Measurements from ENCODE around the gene C20orf204. TPM values are rescaled to one million over a fixed set of nuclear protein-coding genes. Genes with fewer than 3 reads are reported as not detected.
A peak's percentile ranks its signal among the peaks of the same experiment; 100 is the strongest.

C20orf204 gene
- total RNA-seq, 1 experiment from 2014 or later, result not detected

DNA sequence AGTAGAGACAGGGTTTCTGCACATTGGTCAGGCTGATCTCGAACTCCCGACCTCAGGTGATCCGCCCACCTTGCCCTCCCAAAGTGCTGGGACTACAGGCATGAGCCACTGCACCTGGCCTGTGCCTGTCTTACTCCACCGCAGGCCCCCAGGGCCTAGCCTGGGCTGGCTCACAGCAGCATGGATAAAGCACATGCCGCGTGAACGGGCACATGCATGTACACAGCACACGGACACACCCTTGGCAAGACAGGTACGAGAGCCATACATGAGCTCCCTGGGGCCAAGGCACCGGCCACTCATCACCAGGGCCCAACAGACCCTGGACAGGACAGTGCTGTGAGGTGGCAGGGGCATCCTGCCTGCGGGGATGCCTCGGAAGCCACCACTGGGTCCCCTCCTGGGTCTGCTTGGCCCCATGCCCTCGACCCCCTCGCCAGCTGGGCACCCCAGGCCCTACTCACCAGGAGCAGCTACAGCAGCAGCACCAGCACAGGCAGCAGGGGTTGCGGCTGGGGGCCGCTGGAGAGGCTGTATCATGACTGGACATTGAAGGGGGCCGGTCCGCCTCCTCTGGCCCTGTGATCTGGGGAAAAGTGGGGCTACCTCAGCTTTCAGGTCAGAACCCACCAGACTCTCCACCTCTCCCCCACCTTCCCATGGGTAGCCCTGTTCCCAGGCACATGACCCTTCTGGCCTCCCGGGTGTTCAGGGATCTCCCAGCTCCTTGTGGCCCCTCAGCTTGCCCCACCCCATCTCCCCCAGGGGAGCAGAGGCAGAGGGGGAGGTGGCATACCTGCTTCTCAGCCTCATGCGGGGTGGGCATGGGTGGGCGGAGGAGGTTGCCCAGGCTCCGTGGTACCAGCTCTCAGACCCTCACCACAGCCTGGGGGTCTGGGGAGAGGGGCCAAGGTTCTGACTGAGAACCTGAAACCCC is 40.3 kb downstream of the C20orf204 start:
- in situ Hi-C loops (cut with HindIII; ENCODE audit: low pct_unique_long_range_greater_than_20kb, low sequenced_read_pairs), result no loop called here
- no peak for DNase-seq (ENCODE audit: low read depth)

DNA sequence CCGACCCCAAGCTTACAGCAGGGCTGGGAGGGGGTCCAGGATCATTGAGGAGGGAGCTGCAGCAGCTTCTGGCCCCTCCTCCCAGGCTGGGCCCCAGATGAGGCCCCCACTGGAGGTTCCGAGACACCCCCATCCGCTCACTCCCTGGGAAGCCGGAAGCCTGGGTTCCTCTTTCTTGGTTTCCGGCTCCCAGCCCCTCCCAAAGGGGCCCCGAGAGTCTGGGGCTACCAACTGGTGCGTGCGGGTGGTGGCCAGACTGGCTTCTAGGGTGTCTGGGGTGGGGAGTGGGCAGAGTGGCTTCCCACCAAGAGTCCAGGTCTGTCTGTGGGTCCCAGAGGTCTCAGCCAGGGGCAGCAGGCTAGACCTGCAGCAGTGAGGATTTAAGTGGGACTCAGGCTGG is 41.1 kb downstream of the C20orf204 start:
- in situ Hi-C loops (cut with HindIII; ENCODE audit: low pct_unique_long_range_greater_than_20kb, low sequenced_read_pairs), result no loop called here
- no peak for DNase-seq (ENCODE audit: low read depth)

- in situ Hi-C loops (cut with HindIII; ENCODE audit: low pct_unique_long_range_greater_than_20kb, low sequenced_read_pairs), result no loop called here
- no peak for DNase-seq (ENCODE audit: low read depth)
Measured at GRCh38 chr20:64077541-64077875, 41.5 kb downstream of the C20orf204 start.

DNA sequence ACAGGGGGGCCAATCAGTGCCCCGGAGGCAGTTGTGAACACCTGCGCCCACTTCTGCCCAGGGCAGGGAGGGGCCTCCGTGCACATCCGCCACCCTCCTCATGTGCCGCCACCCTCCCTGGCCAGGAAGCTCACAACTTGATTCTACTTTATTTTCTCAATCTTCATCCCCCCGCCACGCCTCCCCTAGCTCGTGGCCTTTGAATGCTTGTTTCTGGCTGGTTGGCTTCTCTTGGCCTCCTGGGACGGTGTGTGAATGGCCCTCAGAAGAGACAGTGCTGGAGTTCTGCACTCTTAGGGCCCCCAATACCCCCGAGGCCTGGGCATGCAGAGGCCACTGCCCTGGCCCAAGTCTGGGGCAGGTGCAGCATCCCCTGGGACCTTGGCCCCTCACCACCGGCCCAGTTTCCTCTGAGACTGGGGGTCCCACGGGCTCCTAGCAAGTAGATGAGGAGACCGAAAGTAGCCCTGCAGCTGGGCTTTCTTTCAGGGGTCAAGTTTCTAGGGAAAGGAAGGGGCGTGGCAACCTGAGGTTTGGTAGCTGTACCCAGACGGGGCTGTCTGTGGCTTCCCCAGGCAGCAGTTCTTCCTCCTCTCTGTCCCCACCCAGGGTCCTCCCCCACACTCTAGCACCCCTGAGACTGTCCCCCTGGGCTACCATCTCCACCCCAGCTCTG is 42.0 kb downstream of the C20orf204 start:
- in situ Hi-C loops (cut with HindIII; ENCODE audit: low pct_unique_long_range_greater_than_20kb, low sequenced_read_pairs), result no loop called here
- no peak for DNase-seq (ENCODE audit: low read depth)

- in situ Hi-C loops (cut with HindIII; ENCODE audit: low pct_unique_long_range_greater_than_20kb, low sequenced_read_pairs), result no loop called here
- no peak for DNase-seq (ENCODE audit: low read depth)
Measured at GRCh38 chr20:64078934-64079272, 42.9 kb downstream of the C20orf204 start.

DNA sequence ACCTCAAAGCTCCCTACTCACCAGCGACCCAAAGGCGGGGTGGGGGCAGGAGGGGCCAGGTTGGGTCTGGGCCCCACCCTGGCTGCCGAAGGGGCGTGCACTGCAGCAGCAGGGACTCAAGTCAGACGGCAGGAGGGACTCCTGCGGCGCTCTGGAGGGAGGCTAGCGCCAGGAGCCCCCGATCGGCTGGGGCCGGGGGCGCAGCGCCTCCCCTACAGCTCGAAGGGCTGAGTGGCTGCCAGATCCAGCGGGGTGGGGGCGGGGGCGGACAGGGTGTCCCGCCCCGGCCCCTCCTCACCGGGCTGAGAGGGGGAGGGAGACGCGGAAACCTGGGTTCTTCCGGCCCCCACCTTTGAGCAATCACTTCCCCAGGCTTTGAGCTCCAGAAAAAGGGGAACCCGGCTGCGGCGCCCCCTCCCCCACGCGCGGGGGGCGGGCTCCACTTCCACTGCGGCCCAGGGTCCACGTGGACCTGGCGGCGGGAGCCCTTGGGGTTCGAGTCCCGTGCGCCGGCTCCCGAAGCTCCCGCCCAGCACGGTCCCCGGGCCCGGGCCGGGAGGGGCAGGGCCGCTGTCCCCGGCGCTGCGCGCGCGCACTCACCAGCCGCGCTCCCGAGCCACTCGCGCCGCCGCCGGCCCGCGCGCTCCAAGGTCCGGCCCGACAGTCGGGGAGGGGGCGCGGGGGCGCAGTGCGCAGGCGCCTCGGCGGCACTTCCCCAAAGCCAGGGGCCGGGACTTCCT is 43.5 kb downstream of the C20orf204 start, which contains the start of gene RGS19:
TSS of gene RGS19 (minus strand) at position 246 of the 740 bp plus-strand sequence. CDS start 2,632 bp downstream, outside the sequence.
- in situ Hi-C loops (cut with HindIII; ENCODE audit: low pct_unique_long_range_greater_than_20kb, low sequenced_read_pairs), result no loop called here
- DNase-seq (ENCODE audit: low read depth), result peak; percentile 72

GRCh38 chr20:64080013-64080812 is 44.2 kb downstream of the C20orf204 start, which contains the start of gene OPRL1:
Gene OPRL1 (plus strand): TSS chr20:64080082. CDS start chr20:64092721, 12,639 bp downstream.
- no peak for DNase-seq (ENCODE audit: low read depth)
- in situ Hi-C loops (cut with HindIII; ENCODE audit: low pct_unique_long_range_greater_than_20kb, low sequenced_read_pairs), result no loop called here

DNA sequence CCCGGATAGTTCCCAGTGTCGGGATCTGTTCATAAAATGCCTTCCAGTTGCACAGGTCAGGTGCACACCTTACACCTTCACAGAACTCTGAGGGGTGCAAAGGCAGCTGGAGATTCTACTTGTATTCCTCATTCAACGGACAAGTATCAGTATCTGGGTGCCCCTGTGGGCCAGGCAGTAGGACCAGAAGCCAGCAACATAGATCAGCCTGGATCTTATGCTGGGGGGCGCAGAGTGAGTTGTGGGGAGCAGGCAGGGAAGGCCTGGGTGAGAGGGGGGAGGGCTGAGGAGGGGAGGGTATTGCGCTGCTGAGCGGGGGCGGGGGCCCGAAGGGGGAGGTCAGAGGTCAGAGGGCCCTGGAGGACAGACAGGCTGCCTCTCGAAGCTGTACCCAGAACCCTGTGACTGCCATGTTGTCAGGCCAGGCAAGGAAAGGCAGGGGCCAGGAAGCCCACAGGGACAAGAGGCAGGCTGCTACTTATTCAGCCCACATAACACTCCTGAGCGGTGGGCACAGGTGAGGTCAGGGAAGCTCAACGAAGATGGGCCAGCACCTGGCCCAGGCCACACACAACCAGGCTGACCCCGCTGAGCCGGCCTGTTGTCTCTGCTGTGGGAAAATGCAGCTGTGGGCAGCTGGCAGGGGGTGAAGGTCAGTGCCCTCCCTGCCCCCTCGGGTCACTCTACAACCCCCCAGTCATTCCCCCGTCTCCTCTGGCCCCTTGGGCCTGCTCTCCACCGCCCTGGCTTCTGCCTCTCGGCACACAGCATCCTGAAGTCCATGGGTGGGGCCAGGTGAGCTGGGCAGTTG is 45.0 kb downstream of the C20orf204 start:
- no peak for DNase-seq (ENCODE audit: low read depth)
- in situ Hi-C loops (cut with HindIII; ENCODE audit: low pct_unique_long_range_greater_than_20kb, low sequenced_read_pairs), result no loop called here

- in situ Hi-C loops (cut with HindIII; ENCODE audit: low pct_unique_long_range_greater_than_20kb, low sequenced_read_pairs), result no loop called here
- no peak for DNase-seq (ENCODE audit: low read depth)
Measured at GRCh38 chr20:64081624-64081964, 45.6 kb downstream of the C20orf204 start.

DNA sequence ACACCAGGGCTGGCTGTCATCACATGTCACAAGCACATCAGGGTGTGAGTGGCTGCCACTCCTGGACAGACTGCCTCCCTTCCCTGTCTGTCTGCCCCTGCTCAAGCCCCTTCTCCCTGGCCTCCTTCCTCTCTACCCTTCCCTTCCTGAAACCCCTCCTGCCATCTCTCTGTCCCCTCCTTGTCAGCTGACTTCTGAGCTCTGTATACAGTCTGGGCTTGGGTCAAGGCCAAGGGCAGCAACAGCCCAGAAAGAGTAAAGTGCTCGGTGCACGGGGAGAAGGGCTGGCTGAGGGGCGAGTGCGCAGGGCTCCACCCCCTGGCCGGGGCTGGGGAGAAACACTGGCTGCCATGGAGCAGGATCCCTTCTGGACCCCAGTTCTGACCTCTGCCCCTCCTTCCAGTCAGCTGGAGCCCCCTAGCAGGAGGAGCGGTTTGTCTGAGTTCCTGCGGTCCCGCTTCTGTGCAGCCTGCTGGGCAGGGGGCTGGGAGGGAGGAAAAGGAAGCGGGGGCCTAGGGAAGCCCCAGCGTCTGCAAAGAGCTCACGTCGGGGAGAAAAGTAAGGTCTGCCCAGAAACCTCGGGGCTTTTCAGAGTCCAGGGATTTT is 46.2 kb downstream of the C20orf204 start:
- in situ Hi-C loops (cut with HindIII; ENCODE audit: low pct_unique_long_range_greater_than_20kb, low sequenced_read_pairs), result no loop called here

GRCh38 chr20:64082820-64083377 is 46.9 kb downstream of the C20orf204 start:
- DNase-seq (ENCODE audit: low read depth), result no peak
- in situ Hi-C loops (cut with HindIII; ENCODE audit: low pct_unique_long_range_greater_than_20kb, low sequenced_read_pairs), result no loop called here

More for the DNA sequence above, 46.2 kb downstream of the C20orf204 start:
- no peak for DNase-seq (ENCODE audit: low read depth)

GRCh38 chr20:64083378-64083803 is 47.4 kb downstream of the C20orf204 start:
- in situ Hi-C loops (cut with HindIII; ENCODE audit: low pct_unique_long_range_greater_than_20kb, low sequenced_read_pairs), result no loop called here

DNA sequence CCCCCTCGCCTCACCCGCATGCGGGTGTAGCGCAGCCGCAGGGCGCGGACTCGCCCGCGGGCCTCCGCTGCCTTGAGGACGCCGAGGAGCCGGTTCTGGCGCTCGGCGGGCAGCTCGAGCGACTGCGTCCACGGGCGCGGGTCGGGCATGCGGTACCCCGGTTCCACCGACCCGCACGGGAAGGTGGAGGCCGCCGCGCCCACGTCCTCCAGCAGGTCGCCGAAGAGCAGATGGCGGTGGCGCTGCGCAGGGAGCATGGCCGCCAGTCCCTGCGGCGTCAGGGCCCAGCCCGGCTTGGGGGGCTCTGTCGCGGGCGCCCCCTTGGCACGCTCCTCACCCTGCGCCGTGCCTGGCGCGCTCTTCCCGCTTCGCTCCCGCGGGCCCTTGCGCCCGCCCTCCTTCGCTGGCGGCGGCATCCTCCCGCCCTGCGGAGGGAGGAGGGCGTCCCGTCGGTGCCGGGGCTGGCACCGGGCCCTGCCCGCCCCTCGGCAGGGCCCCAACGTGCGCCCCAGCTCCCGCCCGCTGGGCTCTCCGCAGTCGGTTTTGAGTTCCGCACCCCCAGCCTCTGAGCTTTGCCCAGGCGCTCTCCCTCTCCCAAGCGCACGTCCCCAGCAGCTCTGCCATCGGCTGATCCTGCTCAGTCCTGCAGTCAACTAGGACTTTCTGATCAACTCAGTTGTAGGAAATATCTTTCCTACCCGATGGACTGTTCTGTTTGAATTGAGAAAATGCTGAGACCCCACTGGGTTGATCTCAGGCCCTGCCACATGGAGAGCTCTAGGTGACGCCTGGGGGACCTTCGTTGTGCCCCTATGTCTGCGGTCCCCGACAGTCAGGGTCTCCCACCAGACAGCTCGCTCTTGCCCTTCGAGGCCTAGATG is 48.1 kb downstream of the C20orf204 start, which contains the start of gene LKAAEAR1:
TSS of gene LKAAEAR1 (minus strand) at position 595 of the 881 bp plus-strand sequence. CDS start at position 416, 179 bp downstream.
- in situ Hi-C loops (cut with HindIII; ENCODE audit: low pct_unique_long_range_greater_than_20kb, low sequenced_read_pairs), result no loop called here
- no peak for DNase-seq (ENCODE audit: low read depth)

More at GRCh38 chr20:64083378-64083803, 47.4 kb downstream of the C20orf204 start:
- peak; percentile 76 for DNase-seq (ENCODE audit: low read depth)

DNA sequence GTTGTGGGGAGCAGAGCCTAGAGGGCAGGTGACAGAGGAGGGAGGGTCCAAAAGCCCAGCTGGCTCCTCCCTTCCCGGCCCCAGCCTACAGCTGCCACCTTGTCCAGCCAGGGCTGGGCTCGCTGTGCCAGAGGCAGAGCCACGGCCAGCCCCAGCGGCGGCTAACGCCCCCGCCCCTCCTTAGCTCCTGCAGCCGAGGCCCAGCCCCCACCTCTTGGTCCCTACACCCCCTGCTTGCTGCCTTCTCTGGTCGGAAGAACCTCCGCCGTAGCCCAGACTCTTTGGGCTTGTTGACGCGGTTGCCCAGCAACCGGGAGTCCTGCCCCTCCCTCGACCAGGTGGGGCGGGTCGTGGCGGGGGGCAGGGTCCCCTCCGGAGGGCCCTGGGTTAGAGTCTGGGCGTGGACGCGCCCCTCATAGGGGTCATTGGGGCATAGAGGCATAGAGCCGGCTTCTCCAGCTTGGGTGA is 48.7 kb downstream of the C20orf204 start:
- in situ Hi-C loops (cut with HindIII; ENCODE audit: low pct_unique_long_range_greater_than_20kb, low sequenced_read_pairs), result no loop called here
- no peak for DNase-seq (ENCODE audit: low read depth)

GRCh38 chr20:64086801-64087200 is 50.8 kb downstream of the C20orf204 start:
- no peak for DNase-seq (ENCODE audit: low read depth)
- in situ Hi-C loops (cut with HindIII; ENCODE audit: low pct_unique_long_range_greater_than_20kb, low sequenced_read_pairs), result no loop called here

All from Caki2 (cell line).